GM23338 (cell line): ENCODE measurements around the gene CPNE2. TPM values are rescaled to one million over a fixed set of nuclear protein-coding genes. Genes with fewer than 3 reads are reported as not detected.

Experiments used
- CREB1 ChIP-seq: fragments of 250-450 bp; sonication (Bioruptor Pico); IDR thresholded peaks from 2 replicates; pipeline ENCODE4 v1.5.0; 2020; ENCODE audit warnings: low read depth, mild to moderate bottlenecking, moderate library complexity
- CTCF ChIP-seq, 2 experiments: fragments of 200-600 bp in 1 of 2; sonication (generic) in 1 of 2; conservative IDR thresholded peaks; 2 replicates each; pipeline versions ENCODE4 v1.5.1 to v1.6.1; 2016 to 2017; ENCODE audit warnings: antibody characterized with exemption in 2 of 2, low read depth in 2 of 2, mild to moderate bottlenecking in 2 of 2, moderate library complexity in 1 of 2
- EZH2 ChIP-seq: fragments of 200-600 bp; sonication (generic); IDR thresholded peaks from one replicate; pipeline ENCODE4 v1.8.0; 2017; ENCODE audit warnings: antibody characterized with exemption, mild to moderate bottlenecking, low read depth; ENCODE audit not compliant: unreplicated experiment
- EZH2phosphoT487 ChIP-seq: fragments of 200-600 bp; sonication (generic); IDR thresholded peaks from one replicate; pipeline ENCODE4 v1.8.1; 2018; ENCODE audit warnings: antibody characterized with exemption; ENCODE audit not compliant: unreplicated experiment
- JUNB ChIP-seq: IDR thresholded peaks from one replicate; pipeline ENCODE4 v1.6.1; 2016; ENCODE audit warnings: antibody characterized with exemption; ENCODE audit not compliant: unreplicated experiment
- NANOG ChIP-seq: IDR thresholded peaks from 2 replicates; pipeline ENCODE4 v1.6.1; 2016; ENCODE audit warnings: antibody characterized with exemption, borderline replicate concordance
- POLR2AphosphoS5 ChIP-seq: IDR thresholded peaks from 2 replicates; pipeline ENCODE4 v1.6.1; 2016; ENCODE audit warnings: antibody characterized with exemption, low read depth
- REST ChIP-seq: IDR thresholded peaks from one replicate; pipeline ENCODE4 v1.6.1; 2018; ENCODE audit warnings: antibody characterized with exemption; ENCODE audit not compliant: unreplicated experiment
- STAT1 ChIP-seq: IDR thresholded peaks from one replicate; pipeline ENCODE4 v1.6.1; 2016; ENCODE audit warnings: antibody characterized with exemption; ENCODE audit not compliant: unreplicated experiment
- ZNF114 ChIP-seq: fragments of 250-450 bp; sonication (Bioruptor Pico); IDR thresholded peaks from 2 replicates; pipeline ENCODE4 v1.5.0; 2020; ENCODE audit warnings: mild to moderate bottlenecking, moderate library complexity
- ZNF462 ChIP-seq: fragments of 250-450 bp; sonication (Bioruptor Pico); IDR thresholded peaks from 2 replicates; pipeline ENCODE4 v1.5.0; 2020; ENCODE audit warnings: mild to moderate bottlenecking, moderate library complexity
- polyA plus RNA-seq: library from polyadenylated mRNA; unstranded; fragments of >200 nt; fragmentation: Nextera tagmentation; extraction: Ambion mirVana; gene quantifications from 2 replicates; pipeline ENCODE4 v1.2.1, GENCODE V29; 2016
- total RNA-seq: library from RNA; depleted of rRNA; stranded (reverse); fragments of >200 nt; shearing (Covaris generic); gene quantifications from 2 replicates; pipeline ENCODE4 v1.2.3, GENCODE V29; 2014

CPNE2 gene
- total and polyA plus RNA-seq, 2 experiments from 2014 or later: 7.1 to 11.3 TPM

GRCh38 chr16:57110937-57111336 is 18.6 kb downstream of the CPNE2 start (continued):
- TF ChIP-seq ZNF462 (no peak), EZH2 (no peak), CTCF (conservative IDR thresholded peaks at IDR 0.05; ENCODE audit: low read depth in 2 of 2) (no peak), STAT1 (no peak), POLR2AphosphoS5 (no peak), JUNB (no peak), CREB1 (no peak), ZNF114 (CRISPR knock-in tag) (no peak), EZH2phosphoT487 (no peak), REST (no peak), NANOG (no peak)
